ENCODE data around the gene FARP1. TPM values are rescaled to one million over a fixed set of nuclear protein-coding genes. Genes with fewer than 3 reads are reported as not detected.

Gene FARP1
- total RNA-seq, 1 experiment from 2014 or later = 5.0 TPM

GRCh38 chr13:98462946-98463345 is 320.1 kb downstream of the FARP1 start:
- DNase-seq (ENCODE audit: low read depth) = no peak

- peak; percentile 47 for DNase-seq (ENCODE audit: low read depth)
These were observed 323.8 kb downstream of the FARP1 start for GRCh38 chr13:98466634-98467236.

- DNase-seq (ENCODE audit: low read depth) = no peak
These were observed 324.5 kb downstream of the FARP1 start for GRCh38 chr13:98467263-98467985.

GRCh38 chr13:98468361-98468760 is 325.5 kb downstream of the FARP1 start:
- no peak for DNase-seq (ENCODE audit: low read depth)

GRCh38 chr13:98468929-98469328 is 326.0 kb downstream of the FARP1 start:
- no peak for DNase-seq (ENCODE audit: low read depth)

GRCh38 chr13:98470920-98471319 is 328.0 kb downstream of the FARP1 start:
- no peak for DNase-seq (ENCODE audit: low read depth)

- DNase-seq (ENCODE audit: low read depth) = no peak
These were observed 329.0 kb downstream of the FARP1 start for GRCh38 chr13:98471934-98472333.

GRCh38 chr13:98473135-98473787 is 330.4 kb downstream of the FARP1 start:
- DNase-seq (ENCODE audit: low read depth) = no peak

GRCh38 chr13:98473788-98474144 is 330.9 kb downstream of the FARP1 start:
- no peak for DNase-seq (ENCODE audit: low read depth)

- DNase-seq (ENCODE audit: low read depth) = no peak
These were observed 331.4 kb downstream of the FARP1 start for GRCh38 chr13:98474292-98474691.

- DNase-seq (ENCODE audit: low read depth) = no peak
These were observed 331.9 kb downstream of the FARP1 start for GRCh38 chr13:98474761-98475160.

GRCh38 chr13:98475522-98475921 is 332.6 kb downstream of the FARP1 start:
- no peak for DNase-seq (ENCODE audit: low read depth)

- peak; percentile 53 for DNase-seq (ENCODE audit: low read depth)
These were observed 333.2 kb downstream of the FARP1 start for GRCh38 chr13:98476106-98476505.

GRCh38 chr13:98476538-98476966 is 333.7 kb downstream of the FARP1 start:
- DNase-seq (ENCODE audit: low read depth) = peak; percentile 96

- peak; percentile 76 for DNase-seq (ENCODE audit: low read depth)
These were observed 335.6 kb downstream of the FARP1 start for GRCh38 chr13:98478189-98479129.

GRCh38 chr13:98479496-98480003 is 336.7 kb downstream of the FARP1 start:
- DNase-seq (ENCODE audit: low read depth) = no peak

- peak; percentile 58 for DNase-seq (ENCODE audit: low read depth)
These were observed 338.3 kb downstream of the FARP1 start for GRCh38 chr13:98480915-98481877.

- peak; percentile 69 for DNase-seq (ENCODE audit: low read depth)
These were observed 339.9 kb downstream of the FARP1 start for GRCh38 chr13:98482476-98483444.

- peak; percentile 11 for DNase-seq (ENCODE audit: low read depth)
These were observed 340.9 kb downstream of the FARP1 start for GRCh38 chr13:98483601-98484288.
